H1 (cell line): ENCODE measurements around the gene B9D1. TPM values are rescaled to one million over a fixed set of nuclear protein-coding genes. Genes with fewer than 3 reads are reported as not detected.

Experiments
- KDM1A ChIP-seq: fragments of 200-600, 300-600 bp; sonication (generic); IDR thresholded peaks from 2 replicates; pipeline ENCODE4 v1.7.1; 2016; ENCODE audit warnings: mild to moderate bottlenecking, low read length, borderline replicate concordance
- RBBP5 ChIP-seq: IDR thresholded peaks from 2 replicates; pipeline ENCODE4 v1.7.1; 2012; ENCODE audit warnings: low read depth, mild to moderate bottlenecking, inconsistent platforms, low read length, moderate library complexity, borderline replicate concordance
- SRF ChIP-seq: IDR thresholded peaks from 2 replicates; pipeline ENCODE4 v1.6.1; 2011; ENCODE audit warnings: mild to moderate bottlenecking, low read depth, low read length, moderate library complexity
- polyA plus RNA-seq, 7 experiments: library from polyadenylated mRNA; depleted of rRNA in 3 of 7; stranded (reverse) in 5 of 7; unstranded in 2 of 7; fragments of >200 nt in 5 of 7; fragments of 200-250 nt in 2 of 7; gene quantifications; 1 replicate in 5 of 7; 2 replicates in 1 of 7; 4 replicates in 1 of 7; pipeline versions ENCODE4 v1.2.1 to v1.2.3, GENCODE V29; 2011 to 2013; ENCODE audit warnings: missing spikeins in 2 of 7, mixed read lengths in 2 of 7
- total RNA-seq: library from RNA; stranded (reverse); fragmentation: NEBNext Ultra II Directional; extraction: Animal tissue kit (Norgen Biotek cat#: 25700); gene quantifications from 2 replicates; pipeline ENCODE4 v1.2.1, GENCODE V29; 2021
- TF ChIP-seq, protein P1 (sequence below): IDR thresholded peaks from 2 replicates; pipeline ENCODE4 v1.6.1; 2011; ENCODE audit warnings: low read length, improper control_type of control experiment

B9D1 gene
- total and polyA plus RNA-seq, 2 of the 8 experiments (the other 6 are each of a cell fraction or from before 2014, with no cell fraction given) = 24.6 to 65.7 TPM

DNA sequence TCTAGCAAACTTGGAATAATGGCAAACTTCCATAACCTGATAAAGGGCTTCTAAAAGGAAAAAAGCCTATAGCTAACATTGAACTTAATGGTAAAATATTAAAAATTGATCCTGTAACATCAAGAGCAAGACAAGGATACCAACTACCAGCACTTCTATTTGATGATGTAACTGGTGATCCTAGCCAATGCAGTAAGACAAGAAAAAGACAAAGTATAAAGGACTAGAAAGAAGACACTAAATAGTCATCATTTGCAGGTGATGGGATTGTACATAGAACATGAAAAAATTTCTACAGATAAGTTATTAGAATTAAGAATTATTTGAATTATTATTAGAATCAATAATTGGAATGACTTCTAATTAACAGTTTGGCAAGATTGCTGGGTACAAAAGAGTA lies 37.0 kb downstream of the B9D1 start (continued):
- TF ChIP-seq, protein P1, sequence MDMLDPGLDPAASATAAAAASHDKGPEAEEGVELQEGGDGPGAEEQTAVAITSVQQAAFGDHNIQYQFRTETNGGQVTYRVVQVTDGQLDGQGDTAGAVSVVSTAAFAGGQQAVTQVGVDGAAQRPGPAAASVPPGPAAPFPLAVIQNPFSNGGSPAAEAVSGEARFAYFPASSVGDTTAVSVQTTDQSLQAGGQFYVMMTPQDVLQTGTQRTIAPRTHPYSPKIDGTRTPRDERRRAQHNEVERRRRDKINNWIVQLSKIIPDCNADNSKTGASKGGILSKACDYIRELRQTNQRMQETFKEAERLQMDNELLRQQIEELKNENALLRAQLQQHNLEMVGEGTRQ = no peak
- TF ChIP-seq RBBP5 (no peak), SRF (no peak), KDM1A (no peak)
- TF ChIP-seq, all 59 proteins: peak for 0
